ENCODE measurements around the gene PRR27. TPM values are rescaled to one million over a fixed set of nuclear protein-coding genes. Genes with fewer than 3 reads are reported as not detected.

Gene PRR27
- polyA plus RNA-seq, 1 donor from 2014 or later = not detected

DNA sequence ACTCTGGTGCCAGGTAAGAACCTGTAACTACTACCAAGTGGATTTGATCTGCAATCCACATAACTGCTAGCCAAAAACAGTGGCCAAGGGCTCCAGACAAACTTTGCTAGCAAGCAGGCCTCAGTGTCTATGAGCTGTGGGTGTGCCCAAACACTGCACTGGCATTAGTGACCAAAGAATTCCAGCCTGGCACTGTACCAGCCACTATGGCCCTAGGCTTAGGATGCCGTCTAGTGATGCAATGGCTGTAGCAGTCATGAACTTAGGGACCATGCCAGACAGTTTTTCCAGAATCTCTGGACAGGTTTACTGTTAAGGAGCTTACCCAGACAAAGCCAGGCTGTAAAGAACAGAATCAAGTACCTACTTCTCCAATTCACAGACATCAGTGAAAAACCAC is 33.7 kb upstream of the PRR27 start:
- Histone ChIP-seq H3K9me3 (ENCODE audit: low read length) (no peaks in the 10 kb centered on the region), H3K79me2 (replicated peaks; ENCODE audit: insufficient read depth, low read length) (no peaks in the 10 kb centered on the region), H3K9ac (ENCODE audit: low read length) (no peak overlapping the region), H3K4me3 (ENCODE audit: low read length) (no peak overlapping the region), H4K20me1 (ENCODE audit: insufficient read depth) (no peaks in the 10 kb centered on the region), H3K27ac (ENCODE audit: low read length) (no peak overlapping the region), H3F3A (ENCODE audit: insufficient read depth, low read length, poor library complexity, severe bottlenecking) (no peaks in the 10 kb centered on the region), H2AFZ (ENCODE audit: low read depth, low read length) (no peak overlapping the region), H3K36me3 (ENCODE audit: insufficient read depth, low read length) (no peaks in the 10 kb centered on the region), H3K27me3 (ENCODE audit: insufficient read depth, low read depth, low read length) (no peaks in the 10 kb centered on the region), H3K4me2 (ENCODE audit: low read length) (no peak overlapping the region), H3K9me2 (ENCODE audit: insufficient read depth, low read length) (no peaks in the 10 kb centered on the region)
- TF ChIP-seq, protein P1, sequence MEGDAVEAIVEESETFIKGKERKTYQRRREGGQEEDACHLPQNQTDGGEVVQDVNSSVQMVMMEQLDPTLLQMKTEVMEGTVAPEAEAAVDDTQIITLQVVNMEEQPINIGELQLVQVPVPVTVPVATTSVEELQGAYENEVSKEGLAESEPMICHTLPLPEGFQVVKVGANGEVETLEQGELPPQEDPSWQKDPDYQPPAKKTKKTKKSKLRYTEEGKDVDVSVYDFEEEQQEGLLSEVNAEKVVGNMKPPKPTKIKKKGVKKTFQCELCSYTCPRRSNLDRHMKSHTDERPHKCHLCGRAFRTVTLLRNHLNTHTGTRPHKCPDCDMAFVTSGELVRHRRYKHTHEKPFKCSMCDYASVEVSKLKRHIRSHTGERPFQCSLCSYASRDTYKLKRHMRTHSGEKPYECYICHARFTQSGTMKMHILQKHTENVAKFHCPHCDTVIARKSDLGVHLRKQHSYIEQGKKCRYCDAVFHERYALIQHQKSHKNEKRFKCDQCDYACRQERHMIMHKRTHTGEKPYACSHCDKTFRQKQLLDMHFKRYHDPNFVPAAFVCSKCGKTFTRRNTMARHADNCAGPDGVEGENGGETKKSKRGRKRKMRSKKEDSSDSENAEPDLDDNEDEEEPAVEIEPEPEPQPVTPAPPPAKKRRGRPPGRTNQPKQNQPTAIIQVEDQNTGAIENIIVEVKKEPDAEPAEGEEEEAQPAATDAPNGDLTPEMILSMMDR (IDR thresholded peaks at IDR 0.05; ENCODE audit: poor library complexity, severe bottlenecking) = no peak

DNA sequence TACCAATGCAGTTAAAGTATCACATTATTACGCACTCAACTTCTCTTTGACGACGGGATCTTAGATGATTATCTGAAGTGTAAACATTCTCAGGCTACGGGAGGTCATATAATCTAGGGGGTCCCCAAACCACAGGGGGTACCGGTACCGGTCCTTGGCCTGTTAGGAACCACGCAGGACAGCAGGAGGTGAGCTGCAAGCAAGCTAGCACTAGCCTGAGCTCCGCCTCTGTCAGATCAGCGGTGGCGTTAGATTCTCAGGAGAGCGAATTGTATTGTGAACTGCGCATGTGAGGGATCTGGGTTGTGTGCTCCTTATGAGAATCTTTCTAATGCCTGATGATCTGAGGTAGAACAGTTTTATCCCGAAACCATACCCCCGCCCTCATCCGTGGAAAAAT is 20.6 kb upstream of the PRR27 start:
- Histone ChIP-seq H3K9me2 (ENCODE audit: insufficient read depth, low read length) (no peaks in the 10 kb centered on the region), H3K4me3 (ENCODE audit: low read length) (no peak overlapping the region), H4K20me1 (ENCODE audit: insufficient read depth) (no peaks in the 10 kb centered on the region), H3K4me2 (ENCODE audit: low read length) (no peak overlapping the region), H3K36me3 (ENCODE audit: insufficient read depth, low read length) (no peaks in the 10 kb centered on the region), H2AFZ (ENCODE audit: low read depth, low read length) (no peak overlapping the region), H3K27ac (ENCODE audit: low read length) (no peak overlapping the region), H3K27me3 (ENCODE audit: insufficient read depth, low read depth, low read length) (no peaks in the 10 kb centered on the region), H3K9ac (ENCODE audit: low read length) (no peak overlapping the region), H3K79me2 (replicated peaks; ENCODE audit: insufficient read depth, low read length) (no peaks in the 10 kb centered on the region), H3F3A (ENCODE audit: insufficient read depth, low read length, poor library complexity, severe bottlenecking) (no peaks in the 10 kb centered on the region), H3K9me3 (ENCODE audit: low read length) (no peaks in the 10 kb centered on the region)
- TF ChIP-seq SMC3 (conservative IDR thresholded peaks at IDR 0.05; ENCODE audit: poor library complexity) (no peak), EZH2 (IDR thresholded peaks at IDR 0.05; ENCODE audit: borderline replicate concordance, insufficient read depth, low read length, poor library complexity, severe bottlenecking) (no peak), RAD21 (conservative IDR thresholded peaks at IDR 0.05) (no peak), POLR2AphosphoS5 (IDR thresholded peaks at IDR 0.05) (no peak), MXI1 (conservative IDR thresholded peaks at IDR 0.05; ENCODE audit: poor library complexity, severe bottlenecking) (no peak), TAF1 (IDR thresholded peaks at IDR 0.05; ENCODE audit: low read depth) (no peak), EP300 (conservative IDR thresholded peaks at IDR 0.05; ENCODE audit: poor library complexity, severe bottlenecking) (no peak)
- TF ChIP-seq, protein P1 (IDR thresholded peaks at IDR 0.05; ENCODE audit: poor library complexity, severe bottlenecking) = no peak
- TF ChIP-seq, protein P2, sequence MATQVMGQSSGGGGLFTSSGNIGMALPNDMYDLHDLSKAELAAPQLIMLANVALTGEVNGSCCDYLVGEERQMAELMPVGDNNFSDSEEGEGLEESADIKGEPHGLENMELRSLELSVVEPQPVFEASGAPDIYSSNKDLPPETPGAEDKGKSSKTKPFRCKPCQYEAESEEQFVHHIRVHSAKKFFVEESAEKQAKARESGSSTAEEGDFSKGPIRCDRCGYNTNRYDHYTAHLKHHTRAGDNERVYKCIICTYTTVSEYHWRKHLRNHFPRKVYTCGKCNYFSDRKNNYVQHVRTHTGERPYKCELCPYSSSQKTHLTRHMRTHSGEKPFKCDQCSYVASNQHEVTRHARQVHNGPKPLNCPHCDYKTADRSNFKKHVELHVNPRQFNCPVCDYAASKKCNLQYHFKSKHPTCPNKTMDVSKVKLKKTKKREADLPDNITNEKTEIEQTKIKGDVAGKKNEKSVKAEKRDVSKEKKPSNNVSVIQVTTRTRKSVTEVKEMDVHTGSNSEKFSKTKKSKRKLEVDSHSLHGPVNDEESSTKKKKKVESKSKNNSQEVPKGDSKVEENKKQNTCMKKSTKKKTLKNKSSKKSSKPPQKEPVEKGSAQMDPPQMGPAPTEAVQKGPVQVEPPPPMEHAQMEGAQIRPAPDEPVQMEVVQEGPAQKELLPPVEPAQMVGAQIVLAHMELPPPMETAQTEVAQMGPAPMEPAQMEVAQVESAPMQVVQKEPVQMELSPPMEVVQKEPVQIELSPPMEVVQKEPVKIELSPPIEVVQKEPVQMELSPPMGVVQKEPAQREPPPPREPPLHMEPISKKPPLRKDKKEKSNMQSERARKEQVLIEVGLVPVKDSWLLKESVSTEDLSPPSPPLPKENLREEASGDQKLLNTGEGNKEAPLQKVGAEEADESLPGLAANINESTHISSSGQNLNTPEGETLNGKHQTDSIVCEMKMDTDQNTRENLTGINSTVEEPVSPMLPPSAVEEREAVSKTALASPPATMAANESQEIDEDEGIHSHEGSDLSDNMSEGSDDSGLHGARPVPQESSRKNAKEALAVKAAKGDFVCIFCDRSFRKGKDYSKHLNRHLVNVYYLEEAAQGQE (IDR thresholded peaks at IDR 0.05; ENCODE audit: borderline replicate concordance) = no peak
